GM12873 (cell line): ENCODE results near the gene NECTIN1.

Source experiments
- CTCF ChIP-seq: IDR thresholded peaks from 2 replicates; pipeline ENCODE4 v1.5.1; 2012; ENCODE audit warnings: low read depth, mild to moderate bottlenecking, moderate library complexity, low read length, control low read depth; ENCODE audit not compliant: insufficient read depth; ENCODE audit errors: missing control alignments

NECTIN1 gene

DNA sequence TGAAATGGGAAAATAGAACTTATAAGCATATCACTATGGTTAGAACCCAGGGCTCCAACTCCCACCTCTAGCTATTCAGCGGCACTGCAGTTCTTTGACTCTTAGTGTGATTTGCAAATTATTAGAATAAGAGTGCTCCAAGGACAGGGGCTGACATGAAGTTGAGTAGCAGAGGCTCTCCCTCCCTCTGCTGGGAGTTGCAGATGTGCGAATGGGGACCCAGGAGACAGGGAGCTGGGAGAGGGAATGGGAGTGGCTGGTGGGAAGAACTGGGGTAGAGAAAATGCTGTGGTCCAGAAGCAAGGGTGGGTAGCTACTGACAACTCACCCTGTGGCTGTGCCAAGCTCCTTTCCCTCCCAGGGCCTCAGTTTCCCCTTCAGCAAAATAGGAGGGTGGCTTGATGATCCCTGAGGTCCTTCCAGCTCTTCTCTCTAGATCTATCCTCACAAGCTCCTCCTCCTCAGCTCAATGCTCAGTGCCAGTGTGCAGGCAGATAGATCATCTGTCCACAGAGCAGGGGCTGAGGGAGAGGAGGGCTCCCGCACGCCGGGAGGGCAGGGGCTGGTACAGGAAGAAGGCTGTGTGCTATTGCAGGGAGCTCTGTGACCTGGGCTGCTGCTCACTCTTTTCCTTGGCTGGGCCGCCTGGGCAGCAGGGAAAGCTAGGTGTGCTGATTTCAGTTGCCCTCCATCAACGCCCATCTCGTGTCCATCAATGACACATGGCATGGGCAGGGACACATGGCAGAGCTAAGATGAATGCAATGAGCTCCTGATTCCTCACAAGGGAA lies 99.0 kb downstream of the NECTIN1 start:
- no peak for TF ChIP-seq CTCF

GRCh38 chr11:119629085-119629484 lies 99.9 kb downstream of the NECTIN1 start:
- no peak for TF ChIP-seq CTCF

GRCh38 chr11:119627286-119627685 lies 101.7 kb downstream of the NECTIN1 start:
- TF ChIP-seq CTCF: no peak

GRCh38 chr11:119626871-119627270 lies 102.1 kb downstream of the NECTIN1 start:
- TF ChIP-seq CTCF: no peak

DNA sequence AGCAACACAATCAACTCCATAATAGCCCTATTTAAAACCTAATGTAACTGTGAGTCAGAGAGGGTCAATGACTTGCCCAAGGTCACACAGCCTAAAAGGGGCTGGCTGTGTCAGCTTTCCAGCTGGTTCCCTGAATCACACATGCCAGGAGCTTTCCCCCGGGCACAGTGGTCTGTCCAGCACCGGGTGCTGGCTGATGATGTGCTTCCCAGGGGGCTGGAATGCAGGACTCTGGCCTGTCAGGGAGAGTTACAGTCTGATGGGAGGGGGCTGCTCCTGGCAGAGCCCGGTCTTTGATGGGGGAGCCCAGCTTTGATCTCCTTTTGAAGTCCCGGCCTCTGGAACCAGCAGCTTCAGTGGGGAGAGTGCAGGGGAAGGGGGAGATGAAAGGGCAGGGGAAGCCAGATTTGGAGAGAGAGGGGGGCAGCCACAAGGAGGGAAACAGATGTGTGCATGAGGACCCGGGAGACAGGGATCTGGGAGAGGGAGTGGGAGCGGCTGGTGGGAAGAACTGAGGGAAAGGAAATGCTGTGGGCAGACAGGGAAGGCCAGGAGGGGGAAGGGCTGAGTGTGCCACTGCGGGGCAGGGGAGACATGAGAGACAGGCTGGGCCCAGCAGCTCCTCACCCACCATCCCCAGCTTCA lies 102.7 kb downstream of the NECTIN1 start:
- TF ChIP-seq CTCF: no peak

- no peak for TF ChIP-seq CTCF
These were observed 103.6 kb downstream of the NECTIN1 start for GRCh38 chr11:119625206-119625978.

DNA sequence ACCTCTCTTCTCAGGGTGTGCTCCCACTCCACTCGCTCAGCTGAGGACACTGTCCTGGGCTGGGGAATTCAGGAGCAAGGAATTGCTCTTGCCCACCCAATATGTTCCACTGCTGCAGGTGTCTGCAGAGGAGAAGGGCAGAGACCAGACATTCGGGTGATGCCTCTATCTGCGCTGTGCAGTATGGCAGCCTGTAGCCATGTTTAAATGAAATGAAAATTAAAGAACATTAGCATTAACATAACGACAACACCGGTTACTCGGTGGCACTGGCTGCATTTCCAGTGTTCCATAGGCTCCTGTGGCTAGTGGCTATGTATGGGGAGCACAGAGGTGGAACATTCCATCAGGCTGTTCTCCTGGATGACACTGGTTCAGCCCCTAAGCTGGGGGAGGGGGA lies 104.4 kb downstream of the NECTIN1 start:
- no peak for TF ChIP-seq CTCF
